ENCODE measurements around the gene TRAF2. TPM values are rescaled to one million over a fixed set of nuclear protein-coding genes. Genes with fewer than 3 reads are reported as not detected.
A peak's percentile ranks its signal among the peaks of the same experiment; 100 is the strongest.

The TRAF2 gene
- total and polyA plus RNA-seq, 2 donors (not counting 3 experiments of a cell fraction or from before 2014, with no cell fraction given), result 10.9 to 23.1 TPM

DNA sequence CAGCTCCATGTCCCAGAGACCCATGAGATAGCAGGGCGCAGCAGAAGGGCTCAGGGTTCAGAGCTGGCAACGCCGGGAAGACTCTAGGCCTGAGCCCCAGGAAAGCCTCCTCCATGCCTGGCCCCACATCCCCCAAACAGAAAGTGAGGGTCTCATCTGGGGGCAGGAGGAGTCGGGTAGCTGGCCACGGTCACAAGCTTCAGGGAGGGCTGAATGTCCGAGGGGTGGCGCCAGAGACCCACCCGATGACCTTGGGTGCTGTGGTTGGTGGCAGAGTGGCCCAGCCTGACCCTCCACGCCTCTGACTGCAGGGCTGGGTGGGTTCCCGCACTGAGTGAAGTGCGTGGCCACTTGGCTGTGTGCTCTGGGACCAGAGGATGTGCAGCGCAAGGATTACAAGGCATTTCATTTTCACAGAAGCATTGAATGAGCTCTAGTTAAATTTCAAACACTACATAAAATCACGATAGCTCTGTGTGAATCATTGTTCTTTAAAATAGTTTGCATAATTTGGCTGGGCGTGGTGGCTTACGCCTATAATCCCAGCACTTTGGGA, 61.7 kb downstream of the TRAF2 start:
- dilution Hi-C loops (cut with MboI; ENCODE audit: extremely low pct_ligation_motif_present, low sequenced_read_pairs), result loop anchor here (25.0 kb wide), 1 partner anchor 136 kb away; the partner anchor contains the start of gene RABL6
- BruUV-seq (replicated peaks), result no TSS peak
- Histone ChIP-seq H3K79me2 (ENCODE audit: control insufficient read depth, insufficient read depth, low read length) (peaks cover 10% of the 10 kb centered on the region), H3K4me3 (replicated peaks in 1 of 3; ENCODE audit: insufficient read depth in 1 of 3, low read depth in 1 of 3, low read length in 3 of 3) (no peak overlapping the region), H3K27ac (ENCODE audit: insufficient read depth, low read depth, low read length) (no peak overlapping the region), H3K4me2 (ENCODE audit: insufficient read depth, low read length) (no peak overlapping the region), H3K4me1 (ENCODE audit: control insufficient read depth, extremely low read depth, insufficient read depth, low read length) (peaks cover 5% of the 10 kb centered on the region), H2AFZ (ENCODE audit: low read depth, low read length) (no peak overlapping the region), H3K27me3 (ENCODE audit: control insufficient read depth in 2 of 2, insufficient read depth in 2 of 2, low read length in 2 of 2) (no peaks in the 10 kb centered on the region), H3K9ac (replicated peaks; ENCODE audit: extremely low read depth, insufficient read depth, low read length) (no peak overlapping the region), H3K9me3 (replicated peaks; ENCODE audit: control insufficient read depth, insufficient read depth, low read length) (no peaks in the 10 kb centered on the region), H4K20me1 (replicated peaks; ENCODE audit: control insufficient read depth, extremely low read depth, insufficient read depth, low read length) (no peaks in the 10 kb centered on the region), H3K36me3 (ENCODE audit: control insufficient read depth in 2 of 2, extremely low read depth in 1 of 2, insufficient read depth in 2 of 2, low read length in 2 of 2) (no peaks in the 10 kb centered on the region), H3K9me1 (replicated peaks; ENCODE audit: control insufficient read depth, extremely low read depth, insufficient read depth, low read length) (no peaks in the 10 kb centered on the region)
- intact Hi-C loops (cut with micrococcal nuclease), result loop anchor here (1.0 to 5.0 kb wide), 2 partner anchors 44 to 87 kb away; partner anchors contain the start of gene PAXX
- TF ChIP-seq JUN (IDR thresholded peaks at IDR 0.05; ENCODE audit: borderline replicate concordance, insufficient read depth, insufficient read length, low read depth), result no peak
- no peak for TF ChIP-seq POLR2A (IDR thresholded peaks at IDR 0.05; ENCODE audit: low read depth, low read length)
- TF ChIP-seq, protein P1, sequence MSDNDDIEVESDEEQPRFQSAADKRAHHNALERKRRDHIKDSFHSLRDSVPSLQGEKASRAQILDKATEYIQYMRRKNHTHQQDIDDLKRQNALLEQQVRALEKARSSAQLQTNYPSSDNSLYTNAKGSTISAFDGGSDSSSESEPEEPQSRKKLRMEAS (IDR thresholded peaks at IDR 0.05; ENCODE audit: insufficient read depth, insufficient read length), result no peak
- TF ChIP-seq, protein P2, sequence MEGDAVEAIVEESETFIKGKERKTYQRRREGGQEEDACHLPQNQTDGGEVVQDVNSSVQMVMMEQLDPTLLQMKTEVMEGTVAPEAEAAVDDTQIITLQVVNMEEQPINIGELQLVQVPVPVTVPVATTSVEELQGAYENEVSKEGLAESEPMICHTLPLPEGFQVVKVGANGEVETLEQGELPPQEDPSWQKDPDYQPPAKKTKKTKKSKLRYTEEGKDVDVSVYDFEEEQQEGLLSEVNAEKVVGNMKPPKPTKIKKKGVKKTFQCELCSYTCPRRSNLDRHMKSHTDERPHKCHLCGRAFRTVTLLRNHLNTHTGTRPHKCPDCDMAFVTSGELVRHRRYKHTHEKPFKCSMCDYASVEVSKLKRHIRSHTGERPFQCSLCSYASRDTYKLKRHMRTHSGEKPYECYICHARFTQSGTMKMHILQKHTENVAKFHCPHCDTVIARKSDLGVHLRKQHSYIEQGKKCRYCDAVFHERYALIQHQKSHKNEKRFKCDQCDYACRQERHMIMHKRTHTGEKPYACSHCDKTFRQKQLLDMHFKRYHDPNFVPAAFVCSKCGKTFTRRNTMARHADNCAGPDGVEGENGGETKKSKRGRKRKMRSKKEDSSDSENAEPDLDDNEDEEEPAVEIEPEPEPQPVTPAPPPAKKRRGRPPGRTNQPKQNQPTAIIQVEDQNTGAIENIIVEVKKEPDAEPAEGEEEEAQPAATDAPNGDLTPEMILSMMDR (IDR thresholded peaks at IDR 0.05; ENCODE audit: extremely low read depth in 1 of 2, insufficient read depth in 1 of 2, low read depth in 1 of 2, low read length in 2 of 2), result peak in 1 of 2 donors; percentile 51
- no peak for TF ChIP-seq EZH2 (IDR thresholded peaks at IDR 0.05; ENCODE audit: borderline replicate concordance, low read depth, low read length, severe bottlenecking)
- no peak for TF ChIP-seq MYC (IDR thresholded peaks at IDR 0.05; ENCODE audit: low read depth, low read length)
- DNase-seq (ENCODE audit: low read depth, low spot score) (no peak), FAIRE-seq (peak; percentile 28)
- ChIA-PET POLR2A (no interaction called here), CTCF (interaction anchor here (0.6 to 2.4 kb wide), 22 partner anchors 10 to 170 kb away, joined by 3 to 111 read pairs (median 4); partner anchors contain the start of genes ABCA2, AJM1, CLIC3 and NPDC1)
